ENCODE results near the gene PIAS4.
"Not testable (repeated sequence)": the region's sequence is repeated elsewhere in the genome, so short reads cannot be mapped to it uniquely, and the experiment has no call there.

Gene PIAS4

DNA sequence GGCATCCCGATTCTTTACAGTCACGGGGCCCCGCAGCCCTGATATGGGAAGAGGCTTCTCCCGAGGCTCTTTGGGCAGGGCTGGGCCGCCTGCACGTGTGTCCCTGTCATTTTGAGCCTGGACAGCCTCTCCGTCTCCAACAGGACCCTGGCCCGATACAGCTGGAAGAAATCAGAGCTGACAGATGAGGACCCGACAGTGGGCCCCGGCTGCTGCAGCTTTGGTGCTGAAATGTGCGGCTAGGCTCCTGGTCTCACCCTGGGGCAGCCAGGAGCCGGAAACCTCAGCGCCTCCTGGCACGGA, 3.2 kb downstream of the PIAS4 start:
- Histone ChIP-seq H3K9me3 (ENCODE audit: insufficient read depth, low read length) (no peaks in the 10 kb centered on the region), H3K9ac (ENCODE audit: insufficient read length, low read depth) (no peak overlapping the region), H3K36me3 (ENCODE audit: insufficient read depth, insufficient read length, low read length) (peaks cover 61% of the 10 kb centered on the region), H3K4me3 (ENCODE audit: insufficient read length, low read depth) (no peak overlapping the region), H3K4me1 (ENCODE audit: insufficient read depth, insufficient read length) (peaks cover 31% of the 10 kb centered on the region), H3K27me3 (ENCODE audit: insufficient read depth, insufficient read length) (no peaks in the 10 kb centered on the region)
- TF ChIP-seq SUZ12 (IDR thresholded peaks at IDR 0.05; ENCODE audit: extremely low read depth, insufficient read depth, insufficient read length) = no peak
- no peak for TF ChIP-seq YY1 (IDR thresholded peaks at IDR 0.05; ENCODE audit: insufficient read depth, insufficient read length)
- no peak for TF ChIP-seq ZNF274 (IDR thresholded peaks at IDR 0.05; ENCODE audit: low read depth, low read length)
- no peak for DNase-seq (ENCODE audit: low read depth, low spot score)

DNA sequence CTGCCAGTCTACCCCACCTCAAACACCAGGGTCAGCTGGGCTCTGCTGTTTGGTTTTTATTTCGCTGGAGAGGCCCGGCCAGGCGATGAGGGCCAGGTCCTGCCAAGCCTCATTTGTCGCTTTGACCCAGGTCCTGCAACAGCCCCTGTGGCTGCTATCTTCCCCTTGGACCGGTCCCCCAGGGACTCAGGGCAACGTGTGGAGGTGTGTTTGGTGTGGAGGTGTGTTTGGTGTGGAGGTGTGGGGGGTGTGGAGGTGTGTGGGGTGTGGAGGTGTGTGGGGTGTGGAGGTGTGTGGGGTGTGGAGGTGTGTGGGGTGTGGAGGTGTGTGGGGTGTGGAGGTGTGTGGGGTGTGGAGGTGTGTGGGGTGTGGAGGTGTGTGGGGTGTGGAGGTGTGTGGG, 3.9 kb downstream of the PIAS4 start:
- H3K4me1 ChIP-seq (ENCODE audit: insufficient read depth, insufficient read length) = peaks cover 35% of the 10 kb centered on the region
- DNase-seq (ENCODE audit: low read depth, low spot score); H3K9me3 ChIP-seq (ENCODE audit: insufficient read depth, low read length); H3K4me3 ChIP-seq (ENCODE audit: insufficient read length, low read depth); H3K27me3 ChIP-seq (ENCODE audit: insufficient read depth, insufficient read length): not testable (repeated sequence)
- H3K36me3 ChIP-seq (ENCODE audit: insufficient read depth, insufficient read length, low read length) = peaks cover 68% of the 10 kb centered on the region
- peak overlapping the region; percentile 38 for H3K9ac ChIP-seq (ENCODE audit: insufficient read length, low read depth)

DNA sequence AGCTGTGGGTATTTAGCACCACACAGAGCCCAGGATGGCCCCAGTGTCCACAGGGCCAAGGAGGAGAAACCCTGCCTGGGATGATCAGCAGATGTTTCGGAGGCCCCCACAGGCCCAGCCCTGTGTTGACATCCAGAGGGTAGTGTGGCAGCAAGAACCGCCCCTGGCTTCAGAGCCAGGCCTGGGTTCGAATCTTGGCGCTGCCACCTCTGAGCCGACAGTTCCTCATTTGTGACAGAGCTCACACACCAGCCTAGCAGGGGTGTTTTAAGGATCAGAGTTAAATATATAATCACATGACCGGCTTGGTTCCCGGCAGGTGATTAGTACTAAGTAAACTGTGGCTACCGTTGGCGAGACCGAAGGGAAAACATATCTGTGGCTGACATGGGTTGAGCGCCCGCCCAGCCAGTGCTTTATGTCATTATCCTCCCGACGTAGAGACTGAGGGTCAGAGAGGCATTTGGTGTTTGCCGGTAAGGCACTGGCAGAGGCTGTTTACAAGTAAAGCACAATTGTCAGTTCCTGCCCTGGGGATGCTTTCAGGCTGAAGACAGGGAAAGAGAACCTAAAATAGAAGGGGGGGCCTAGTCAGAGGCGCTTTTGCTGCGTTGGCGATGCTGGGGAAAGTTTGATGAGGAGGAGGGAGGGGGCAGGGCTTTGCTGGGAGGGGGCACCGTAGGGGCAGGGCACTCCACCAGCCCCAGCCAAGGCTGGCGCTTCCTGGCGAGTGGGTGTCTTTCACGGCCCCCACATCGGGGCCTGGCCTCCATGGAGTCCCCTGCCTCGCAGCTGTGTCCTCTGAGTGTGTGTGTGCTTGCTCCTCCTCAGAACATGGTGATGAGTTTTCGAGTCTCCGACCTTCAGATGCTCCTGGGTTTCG, 4.8 kb downstream of the PIAS4 start:
- TF ChIP-seq YY1 (IDR thresholded peaks at IDR 0.05; ENCODE audit: insufficient read depth, insufficient read length) = no peak
- no peak for TF ChIP-seq SUZ12 (IDR thresholded peaks at IDR 0.05; ENCODE audit: extremely low read depth, insufficient read depth, insufficient read length)
- no peak for TF ChIP-seq ZNF274 (IDR thresholded peaks at IDR 0.05; ENCODE audit: low read depth, low read length)
- H3K4me3 ChIP-seq (ENCODE audit: insufficient read length, low read depth) = no peak overlapping the region
- no peak for DNase-seq (ENCODE audit: low read depth, low spot score)
- H3K4me1 ChIP-seq (ENCODE audit: insufficient read depth, insufficient read length) = peaks cover 36% of the 10 kb centered on the region
- H3K9me3 ChIP-seq (ENCODE audit: insufficient read depth, low read length) = no peaks in the 10 kb centered on the region
- no peak overlapping the region for H3K9ac ChIP-seq (ENCODE audit: insufficient read length, low read depth)
- H3K36me3 ChIP-seq (ENCODE audit: insufficient read depth, insufficient read length, low read length) = peaks cover 77% of the 10 kb centered on the region
- no peaks in the 10 kb centered on the region for H3K27me3 ChIP-seq (ENCODE audit: insufficient read depth, insufficient read length)

DNA sequence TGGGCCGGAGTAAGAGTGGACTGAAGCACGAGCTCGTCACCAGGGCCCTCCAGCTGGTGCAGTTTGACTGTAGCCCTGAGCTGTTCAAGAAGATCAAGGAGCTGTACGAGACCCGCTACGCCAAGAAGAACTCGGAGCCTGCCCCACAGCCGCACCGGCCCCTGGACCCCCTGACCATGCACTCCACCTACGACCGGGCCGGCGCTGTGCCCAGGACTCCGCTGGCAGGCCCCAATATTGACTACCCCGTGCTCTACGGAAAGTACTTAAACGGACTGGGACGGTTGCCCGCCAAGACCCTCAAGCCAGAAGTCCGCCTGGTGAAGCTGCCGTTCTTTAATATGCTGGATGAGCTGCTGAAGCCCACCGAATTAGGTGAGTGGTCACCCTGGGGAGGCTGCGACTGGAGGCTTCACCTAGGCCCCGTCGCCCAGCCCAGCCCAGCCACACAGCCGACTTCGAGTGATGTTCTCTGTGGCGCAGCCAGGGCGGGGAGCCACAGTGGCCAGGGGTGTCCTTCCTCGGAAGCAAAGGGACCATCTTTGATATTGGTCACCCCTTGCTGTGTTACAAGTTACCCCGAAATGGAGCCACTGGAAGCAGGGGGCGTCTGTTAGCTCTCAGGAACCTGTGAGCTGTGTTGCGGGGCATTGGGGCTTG, 5.6 kb downstream of the PIAS4 start:
- TF ChIP-seq ZNF274 (IDR thresholded peaks at IDR 0.05; ENCODE audit: low read depth, low read length) (no peak), YY1 (IDR thresholded peaks at IDR 0.05; ENCODE audit: insufficient read depth, insufficient read length) (no peak), SUZ12 (IDR thresholded peaks at IDR 0.05; ENCODE audit: extremely low read depth, insufficient read depth, insufficient read length) (no peak)
- peaks cover 84% of the 10 kb centered on the region for H3K36me3 ChIP-seq (ENCODE audit: insufficient read depth, insufficient read length, low read length)
- H3K27me3 ChIP-seq (ENCODE audit: insufficient read depth, insufficient read length) = no peaks in the 10 kb centered on the region
- H3K9me3 ChIP-seq (ENCODE audit: insufficient read depth, low read length) = no peaks in the 10 kb centered on the region
- no peak overlapping the region for H3K4me3 ChIP-seq (ENCODE audit: insufficient read length, low read depth)
- peaks cover 36% of the 10 kb centered on the region for H3K4me1 ChIP-seq (ENCODE audit: insufficient read depth, insufficient read length)
- peak overlapping the region; percentile 33 for H3K9ac ChIP-seq (ENCODE audit: insufficient read length, low read depth)
- DNase-seq (ENCODE audit: low read depth, low spot score) = no peak

DNA sequence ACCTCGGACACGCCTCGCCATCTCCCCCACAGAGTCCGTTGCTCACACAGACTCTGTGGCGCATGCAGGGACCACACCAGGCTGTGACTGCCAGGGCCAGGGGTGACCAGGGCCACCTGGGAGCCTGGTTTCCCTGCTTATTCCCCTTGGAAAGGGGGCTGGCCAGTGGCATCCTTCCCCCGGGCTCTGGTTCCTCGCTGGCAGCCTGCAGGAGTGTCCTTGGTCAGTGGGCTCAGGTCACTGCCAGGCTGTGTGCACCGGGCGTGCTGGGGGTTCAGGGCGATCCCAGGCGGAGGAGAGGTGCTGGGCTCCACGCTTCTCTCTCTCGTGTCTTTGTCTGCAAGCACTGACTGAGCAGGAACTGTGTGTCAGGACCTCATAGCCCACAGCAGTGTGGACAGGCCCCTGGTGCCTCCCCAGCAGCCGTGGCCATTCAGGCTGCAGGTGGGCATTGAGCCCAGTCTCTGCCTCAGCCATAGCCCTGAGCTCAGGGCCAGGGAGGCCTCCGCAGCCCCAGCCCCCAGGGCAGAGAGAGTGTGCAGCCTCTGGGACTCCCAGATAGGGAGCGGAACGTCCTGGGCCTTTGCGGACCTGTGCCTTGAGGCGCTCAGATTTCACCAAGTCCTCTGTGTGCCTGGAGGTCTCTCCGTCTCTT, 6.5 kb downstream of the PIAS4 start:
- no peak for DNase-seq (ENCODE audit: low read depth, low spot score)
- no peaks in the 10 kb centered on the region for H3K27me3 ChIP-seq (ENCODE audit: insufficient read depth, insufficient read length)
- H3K9ac ChIP-seq (ENCODE audit: insufficient read length, low read depth) = peak overlapping the region; percentile 1
- peaks cover 36% of the 10 kb centered on the region for H3K4me1 ChIP-seq (ENCODE audit: insufficient read depth, insufficient read length)
- H3K36me3 ChIP-seq (ENCODE audit: insufficient read depth, insufficient read length, low read length) = peaks cover 91% of the 10 kb centered on the region
- H3K4me3 ChIP-seq (ENCODE audit: insufficient read length, low read depth) = no peak overlapping the region
- no peak for TF ChIP-seq YY1 (IDR thresholded peaks at IDR 0.05; ENCODE audit: insufficient read depth, insufficient read length)
- no peak for TF ChIP-seq ZNF274 (IDR thresholded peaks at IDR 0.05; ENCODE audit: low read depth, low read length)
- no peak for TF ChIP-seq SUZ12 (IDR thresholded peaks at IDR 0.05; ENCODE audit: extremely low read depth, insufficient read depth, insufficient read length)
- H3K9me3 ChIP-seq (ENCODE audit: insufficient read depth, low read length) = no peaks in the 10 kb centered on the region

DNA sequence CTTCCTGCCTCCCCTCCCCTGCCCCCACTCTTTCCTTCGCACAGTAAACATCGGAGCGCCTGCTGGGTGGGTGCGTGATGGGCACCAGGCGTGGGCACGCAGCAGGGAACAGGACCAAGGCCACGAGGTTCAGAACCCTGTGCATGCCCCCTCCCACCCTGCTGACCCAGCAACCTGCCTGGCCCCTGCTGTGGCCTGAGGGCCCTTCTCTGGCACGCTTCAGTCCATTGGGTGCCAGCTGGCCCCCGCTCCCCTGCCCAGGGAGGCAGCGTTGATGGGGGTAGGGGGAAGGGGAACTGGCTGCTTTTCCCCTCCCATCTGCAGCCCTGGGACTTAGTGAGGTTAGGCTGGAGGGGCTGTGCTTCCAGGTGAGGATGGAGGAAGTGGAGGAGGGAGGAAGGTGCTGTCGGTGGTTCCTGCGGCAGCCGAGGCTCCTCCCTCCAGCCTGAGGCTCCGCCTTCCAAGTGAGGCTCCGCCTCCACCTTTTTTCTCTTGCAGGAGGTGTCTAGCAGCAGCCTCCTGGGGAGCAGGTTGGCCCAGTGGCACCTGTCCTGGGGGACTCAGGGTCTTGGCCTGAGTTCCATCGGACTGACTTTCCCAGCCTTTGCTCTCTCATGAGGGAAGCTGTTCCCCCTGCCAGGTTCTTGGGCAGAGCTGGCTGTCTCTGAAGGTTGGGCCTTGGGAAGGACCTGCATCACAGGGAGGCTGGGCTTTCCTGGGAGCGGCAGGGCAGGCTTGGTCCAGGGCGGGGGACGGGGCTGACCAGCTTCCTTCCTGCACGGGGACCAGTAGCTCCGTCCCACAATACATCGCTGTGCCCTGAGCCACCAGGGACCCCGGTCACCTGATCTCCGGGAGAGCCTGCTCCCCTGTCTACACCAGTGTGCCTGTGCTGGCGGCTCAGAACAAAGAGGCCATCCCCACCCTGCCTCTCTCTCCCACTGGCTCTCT, 7.3 kb downstream of the PIAS4 start:
- no peaks in the 10 kb centered on the region for H3K9me3 ChIP-seq (ENCODE audit: insufficient read depth, low read length)
- no peak overlapping the region for H3K4me3 ChIP-seq (ENCODE audit: insufficient read length, low read depth)
- peaks cover 35% of the 10 kb centered on the region for H3K4me1 ChIP-seq (ENCODE audit: insufficient read depth, insufficient read length)
- H3K9ac ChIP-seq (ENCODE audit: insufficient read length, low read depth) = peak overlapping the region; percentile 12
- TF ChIP-seq SUZ12 (IDR thresholded peaks at IDR 0.05; ENCODE audit: extremely low read depth, insufficient read depth, insufficient read length) = no peak
- TF ChIP-seq YY1 (IDR thresholded peaks at IDR 0.05; ENCODE audit: insufficient read depth, insufficient read length) = no peak
- TF ChIP-seq ZNF274 (IDR thresholded peaks at IDR 0.05; ENCODE audit: low read depth, low read length) = no peak
- peaks cover 93% of the 10 kb centered on the region for H3K36me3 ChIP-seq (ENCODE audit: insufficient read depth, insufficient read length, low read length)
- no peaks in the 10 kb centered on the region for H3K27me3 ChIP-seq (ENCODE audit: insufficient read depth, insufficient read length)
- peak; percentile 11 for DNase-seq (ENCODE audit: low read depth, low spot score)

Measured in NT2/D1 (cell line).